GM11168 (cell line): ENCODE measurements around the gene ABLIM1.

Experiments used
- in situ Hi-C: fragments of 300-500 bp; cut with MboI; formaldehyde crosslinking; loops from one replicate; pipeline ENCODE4 v1.12.0; 2022; ENCODE audit warnings: low sequenced_read_pairs; ENCODE audit not compliant: unreplicated experiment

The ABLIM1 gene

DNA sequence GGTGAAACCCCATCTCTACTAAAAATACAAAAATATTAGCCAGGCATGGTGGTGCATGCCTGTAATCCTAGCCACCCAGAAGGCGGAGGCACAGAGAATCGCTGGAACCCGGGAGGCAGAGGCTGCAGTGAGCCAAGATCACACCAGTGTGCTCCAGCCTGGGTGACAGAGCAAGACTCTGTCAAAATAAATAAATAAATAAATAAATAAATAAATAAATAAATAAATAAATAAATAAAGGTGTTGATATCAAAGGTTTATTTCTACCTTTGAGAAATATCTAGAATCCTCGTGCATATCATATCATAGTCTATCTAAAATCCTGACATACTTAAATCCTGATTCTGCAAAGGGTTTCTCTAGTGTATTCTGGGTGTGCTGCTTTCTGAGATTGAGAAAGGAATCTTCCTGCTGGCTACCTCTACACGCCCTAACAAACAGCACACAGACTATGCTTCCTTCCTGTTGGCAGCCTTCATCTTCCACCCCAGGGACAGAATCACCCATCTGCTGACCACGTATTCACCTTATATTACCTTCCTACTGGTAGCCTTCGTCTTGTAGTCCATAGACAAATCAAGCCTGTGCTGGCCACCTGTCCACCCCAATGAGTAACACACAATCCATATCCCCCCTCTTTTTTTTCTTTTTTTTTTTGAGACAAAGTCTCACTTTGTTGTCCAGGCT lies 8.7 kb downstream of the ABLIM1 start:
- in situ Hi-C loops: no loop called here

DNA sequence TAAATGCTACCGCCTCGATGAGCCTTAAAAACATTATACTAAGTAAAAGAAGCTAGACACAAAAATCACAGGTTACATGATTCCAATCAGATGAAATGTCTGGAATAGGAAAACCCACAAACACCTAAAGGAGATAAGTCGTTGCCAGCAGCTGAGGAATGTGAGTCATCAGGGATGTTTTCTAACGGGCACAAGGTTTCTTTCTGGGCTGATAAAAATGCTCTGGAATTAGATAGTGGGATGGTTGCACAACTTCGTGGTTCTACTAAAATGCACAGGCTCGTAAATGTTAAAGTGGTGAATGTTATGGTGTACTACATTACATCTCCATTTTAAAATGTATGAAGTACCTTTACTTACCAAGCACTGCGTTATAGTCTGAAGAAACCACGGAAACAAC lies 9.7 kb downstream of the ABLIM1 start:
- in situ Hi-C loops: no loop called here

- in situ Hi-C loops: no loop called here
These were observed 10.4 kb downstream of the ABLIM1 start for GRCh38 chr10:114647545-114648138.

DNA sequence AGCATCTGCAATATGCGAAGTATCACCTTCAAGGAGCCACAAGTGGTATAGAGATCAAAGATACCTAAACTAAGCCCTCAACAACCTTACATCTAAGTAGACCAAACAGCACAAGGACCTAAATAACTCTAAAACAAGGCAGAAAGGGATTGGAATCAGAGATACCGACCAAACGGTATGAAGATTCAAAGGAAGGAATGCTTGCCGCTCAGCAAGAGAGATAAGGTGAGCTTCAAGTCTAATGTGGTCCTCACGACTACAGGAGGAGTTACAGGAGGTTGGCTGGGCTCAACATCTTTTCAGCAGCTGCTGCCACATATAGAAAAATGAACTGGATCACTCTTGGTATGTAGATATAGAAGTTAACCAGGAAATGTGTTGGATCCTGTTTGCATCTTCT lies 11.6 kb downstream of the ABLIM1 start:
- in situ Hi-C loops: no loop called here

DNA sequence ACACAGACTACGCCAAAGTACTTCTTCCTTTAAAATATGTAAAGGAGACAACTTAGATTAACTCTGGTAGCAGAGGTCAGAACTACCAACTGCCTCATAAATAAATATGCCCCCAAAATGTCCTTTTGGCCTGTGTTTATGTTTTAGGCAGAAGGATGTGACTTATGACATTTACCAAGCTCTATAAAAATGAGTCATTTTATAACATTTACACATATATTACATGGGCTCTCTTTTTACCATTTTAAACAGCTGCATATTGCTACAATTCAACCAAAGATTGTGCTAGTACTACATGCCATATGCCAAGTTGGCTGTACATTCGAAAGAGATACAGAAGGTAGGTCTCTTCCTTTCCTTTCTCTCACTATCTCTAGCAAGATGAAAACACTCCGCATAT lies 12.4 kb downstream of the ABLIM1 start:
- in situ Hi-C loops: no loop called here

- in situ Hi-C loops: no loop called here
These were observed 14.9 kb downstream of the ABLIM1 start for GRCh38 chr10:114643158-114643557.

DNA sequence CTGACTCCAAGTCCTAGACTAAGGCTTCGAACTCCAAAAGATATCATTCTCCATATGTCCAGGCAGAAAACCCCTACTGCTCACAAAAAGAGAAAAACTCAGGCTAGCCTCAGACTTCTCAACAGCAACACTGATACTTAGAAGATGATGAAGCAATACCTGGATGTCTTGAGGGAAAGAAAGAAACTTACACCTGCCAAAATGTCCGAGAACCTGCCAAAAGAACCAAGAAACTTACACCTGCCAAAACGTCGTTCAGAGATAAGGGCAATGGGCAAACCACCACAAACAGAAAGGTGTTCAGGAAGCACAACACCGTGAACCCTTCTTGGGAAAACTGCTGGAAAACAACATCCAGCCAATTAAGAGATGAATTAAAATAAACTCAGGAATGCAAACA lies 15.3 kb downstream of the ABLIM1 start:
- in situ Hi-C loops: no loop called here

GRCh38 chr10:114638821-114639625 lies 19.1 kb downstream of the ABLIM1 start:
- in situ Hi-C loops: no loop called here

DNA sequence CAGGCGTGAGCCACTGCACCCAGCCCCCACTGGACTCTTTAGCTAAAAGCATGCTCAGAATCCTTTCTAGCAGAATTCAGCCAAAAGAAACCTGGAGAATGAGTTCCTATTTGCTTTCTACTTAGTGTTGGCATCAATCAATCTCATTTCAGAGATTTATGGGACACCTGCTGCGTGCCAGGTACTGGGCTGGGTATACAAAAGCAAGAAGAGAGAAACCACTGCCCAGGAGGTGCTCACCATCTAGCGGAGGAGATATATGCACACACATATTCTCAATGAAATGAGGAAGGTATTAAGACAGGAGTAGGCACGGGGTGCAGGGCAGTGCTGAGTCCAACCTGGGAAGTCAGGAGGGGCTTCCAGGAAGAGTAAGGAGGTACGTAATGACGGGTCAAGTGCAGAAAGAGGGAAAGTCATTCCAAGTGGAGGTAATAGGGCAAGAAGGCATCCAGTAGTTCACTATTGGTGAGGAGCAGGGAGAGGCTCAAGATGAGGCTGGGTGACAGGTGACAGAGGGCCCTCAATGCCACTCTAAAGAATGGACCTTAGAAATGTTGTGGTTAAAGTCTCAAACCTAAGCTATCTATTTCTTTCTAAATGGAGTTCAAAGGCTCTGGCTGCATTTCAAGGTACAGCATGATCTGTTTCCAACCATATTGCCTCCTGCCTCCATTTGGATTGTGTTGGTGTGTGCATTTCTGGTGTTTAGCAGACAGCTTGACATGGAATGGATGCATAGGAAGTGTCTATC lies 22.1 kb downstream of the ABLIM1 start:
- in situ Hi-C loops: no loop called here

DNA sequence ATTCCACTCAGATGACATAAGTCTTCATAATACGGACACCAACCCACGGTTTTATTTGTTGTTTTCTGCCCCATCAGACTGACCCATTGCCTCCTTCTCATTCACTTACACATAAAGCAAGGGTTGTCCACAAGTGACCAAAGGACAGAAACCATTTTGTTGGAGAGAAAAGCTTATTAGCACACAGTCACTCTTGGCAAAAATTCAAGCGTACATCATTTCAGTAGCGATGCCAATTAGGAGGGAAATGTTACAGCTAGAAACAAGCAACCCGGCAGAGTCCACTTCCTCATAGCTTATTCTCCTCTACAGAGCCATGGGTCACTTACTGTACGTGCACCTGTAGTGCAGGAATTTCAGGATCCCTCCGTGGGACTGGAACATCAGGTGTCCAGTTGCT lies 23.0 kb downstream of the ABLIM1 start:
- in situ Hi-C loops: no loop called here

DNA sequence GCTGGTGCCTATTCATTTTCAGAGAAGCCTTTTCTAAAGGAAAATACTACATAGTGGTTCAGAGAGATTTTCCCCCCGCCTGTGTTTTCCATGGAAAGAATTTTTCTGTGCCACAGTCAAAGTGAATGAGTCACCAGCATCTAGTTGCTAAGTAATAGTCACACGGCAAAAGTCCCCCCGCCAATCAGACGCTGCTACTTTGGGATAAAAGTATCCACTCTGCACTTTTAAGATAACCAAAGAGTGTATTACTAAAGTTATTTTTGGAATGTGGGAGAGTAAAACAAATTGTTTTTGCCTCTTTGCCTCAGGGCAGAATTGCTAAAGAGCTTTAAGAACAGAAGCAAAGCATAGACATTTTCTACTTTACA lies 23.5 kb downstream of the ABLIM1 start:
- in situ Hi-C loops: no loop called here

GRCh38 chr10:114632869-114633715 lies 25.0 kb downstream of the ABLIM1 start:
- in situ Hi-C loops: no loop called here

DNA sequence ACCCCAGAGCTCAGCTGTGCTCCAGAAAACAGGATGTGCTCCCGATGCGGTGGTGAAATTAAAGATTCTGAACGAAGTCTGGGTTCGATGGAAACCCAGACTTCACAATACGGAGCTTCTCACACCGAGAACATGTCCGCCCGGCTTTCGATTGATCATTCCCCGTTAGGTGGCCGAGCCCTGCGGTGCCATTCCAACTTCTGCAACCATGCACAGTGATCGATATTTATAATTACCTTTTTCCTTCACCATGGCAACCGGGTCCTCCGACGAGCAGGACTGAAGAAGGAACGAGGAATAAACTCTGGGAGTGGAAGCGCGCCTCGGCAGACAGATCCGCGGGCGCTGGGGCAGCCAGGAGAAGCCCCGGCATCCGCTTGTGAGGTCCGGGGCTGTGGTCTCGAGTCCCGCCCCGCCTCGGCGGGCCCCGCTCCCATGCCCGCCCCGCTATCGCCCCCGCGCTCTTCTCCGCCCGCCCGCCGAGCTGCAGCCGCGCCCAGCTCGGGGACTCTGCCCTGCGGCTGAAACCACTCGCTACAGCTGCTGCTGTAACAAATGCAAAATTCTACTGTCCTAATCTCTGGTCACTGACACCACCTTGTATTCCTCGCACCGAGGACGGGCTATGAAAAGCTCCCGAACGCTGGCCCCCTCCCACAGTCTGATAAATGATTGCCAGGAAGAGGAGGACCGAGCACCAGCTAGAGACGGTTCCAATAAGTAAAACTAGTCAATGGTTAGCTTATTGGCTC lies 26.2 kb downstream of the ABLIM1 start:
- in situ Hi-C loops: no loop called here

GRCh38 chr10:114631090-114631665 lies 26.9 kb downstream of the ABLIM1 start:
- in situ Hi-C loops: no loop called here

DNA sequence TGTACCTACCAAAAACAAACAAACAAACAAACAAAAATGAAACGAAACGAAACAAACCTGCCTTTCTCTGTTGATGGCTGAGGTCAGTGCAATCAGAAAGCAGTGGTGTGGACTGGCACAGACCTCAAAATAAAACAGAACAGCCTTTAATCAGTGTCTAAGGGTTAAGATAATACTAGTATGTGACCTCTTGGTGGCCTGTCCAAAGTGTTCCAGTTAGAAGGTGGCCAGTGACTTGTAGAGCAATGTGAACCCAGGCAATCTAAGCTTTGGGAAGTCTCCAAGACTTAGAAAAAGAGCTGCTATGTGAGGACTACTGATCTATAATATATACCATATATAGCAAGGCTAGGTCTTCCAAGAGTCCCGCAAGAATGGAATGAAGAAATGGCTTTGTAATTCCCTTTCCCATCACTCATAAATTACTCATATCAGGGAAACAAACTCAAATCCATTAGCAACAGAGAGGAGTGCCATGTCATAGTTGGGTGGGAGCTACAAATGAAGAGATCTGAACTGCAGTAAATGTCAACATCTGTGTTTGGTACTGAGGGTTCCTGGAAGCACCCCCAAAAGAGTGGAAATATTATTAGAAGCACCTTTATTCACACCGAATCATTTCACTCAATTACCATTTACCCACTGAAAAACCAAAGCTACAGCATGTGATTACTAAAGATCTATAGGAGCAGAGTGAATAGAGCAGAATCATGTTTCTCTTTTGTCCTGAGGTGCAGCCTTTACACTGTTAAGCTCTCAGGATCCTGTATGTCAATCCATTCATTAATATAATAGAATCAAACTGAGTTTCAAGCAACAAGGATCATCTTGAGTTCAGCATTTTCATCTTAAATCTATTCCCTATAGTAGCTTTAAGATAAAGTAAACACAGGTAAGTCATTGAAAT lies 28.0 kb downstream of the ABLIM1 start:
- in situ Hi-C loops: no loop called here

DNA sequence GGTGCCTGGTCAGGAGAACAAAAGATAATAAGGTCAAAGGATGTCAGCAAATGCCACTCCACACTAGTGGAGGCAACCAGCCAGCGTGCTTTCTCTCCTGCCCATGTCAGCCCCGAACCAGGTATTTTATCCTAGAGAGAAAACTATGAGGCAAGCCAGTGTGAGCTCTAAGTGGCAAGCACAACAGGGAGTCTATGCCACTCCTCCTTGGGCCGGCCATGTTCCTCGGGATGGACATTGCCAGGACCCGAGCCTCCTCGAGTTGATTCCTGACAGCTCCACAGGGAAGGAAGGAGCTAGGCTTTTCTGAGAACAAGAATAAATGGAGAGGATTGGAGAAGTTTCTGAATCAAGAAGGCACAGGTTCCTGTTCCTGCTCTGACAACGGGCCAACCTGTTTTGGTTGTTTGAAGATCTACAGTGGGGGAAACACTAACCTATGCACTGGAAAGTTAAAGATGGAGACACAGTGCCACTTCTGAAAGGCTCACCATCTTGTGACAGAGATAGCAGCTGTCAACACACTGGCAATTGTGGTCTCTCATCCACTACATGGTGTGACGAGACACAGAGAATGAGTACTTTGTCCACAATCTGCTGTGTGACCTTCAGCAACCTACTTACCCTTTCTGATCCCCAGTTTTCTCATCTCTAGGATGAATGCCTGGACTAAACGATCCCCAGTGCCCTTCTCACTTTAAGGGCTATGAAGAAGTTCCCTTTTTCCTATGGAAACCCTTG lies 28.8 kb downstream of the ABLIM1 start:
- in situ Hi-C loops: no loop called here

GRCh38 chr10:114628106-114628505 lies 30.0 kb downstream of the ABLIM1 start:
- in situ Hi-C loops: no loop called here
